HG02938 (cell line): ENCODE data around the gene CTNNAL1.

Source experiments
- ATAC-seq: cut with Tn5 transposase; IDR thresholded peaks from one replicate; pipeline ENCODE4 v1.9.1; 2021; ENCODE audit warnings: mild to moderate bottlenecking, moderate library complexity; ENCODE audit not compliant: unreplicated experiment

CTNNAL1 gene

GRCh38 chr9:109030426-109030825 lies 17.1 kb upstream of the CTNNAL1 start:
- no peak for ATAC-seq

DNA sequence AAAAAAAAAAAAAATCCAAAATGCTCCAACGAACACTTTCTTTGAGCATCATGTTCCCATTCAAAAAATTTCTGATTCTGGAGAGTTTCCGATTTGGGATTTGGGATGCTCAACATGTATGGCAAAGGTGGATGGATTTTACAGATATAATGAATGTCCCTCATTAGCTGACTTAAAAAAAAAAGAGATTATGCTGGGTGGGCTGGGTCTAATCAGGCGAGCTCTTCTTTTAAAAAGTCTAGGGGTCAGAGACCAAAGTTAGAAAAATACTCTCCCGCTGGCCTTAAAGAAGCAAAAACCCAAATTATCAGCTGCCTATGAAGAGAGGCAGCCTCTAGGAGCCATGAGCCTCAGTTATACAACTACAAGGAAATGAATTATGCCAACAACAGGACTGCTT lies 15.2 kb upstream of the CTNNAL1 start:
- no peak for ATAC-seq

DNA sequence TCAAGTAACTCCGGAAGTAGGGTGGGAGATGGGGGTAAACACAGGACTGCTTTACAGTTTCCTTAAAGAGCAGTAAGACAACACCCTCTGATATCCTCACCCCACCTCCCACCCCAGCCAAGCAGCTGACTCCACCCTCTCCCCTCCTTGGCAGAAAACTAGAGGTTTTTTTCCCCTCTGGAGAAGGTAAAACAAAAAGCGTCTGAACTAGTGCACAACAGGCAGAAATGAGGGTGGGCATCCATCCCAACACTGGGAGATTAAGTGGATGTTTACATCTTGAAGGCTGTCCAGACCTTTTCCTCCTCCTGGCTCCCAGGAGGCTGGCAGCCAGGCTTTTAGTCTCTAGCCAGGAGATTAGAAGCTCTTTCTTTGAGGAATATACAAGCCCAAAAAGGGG lies 13.9 kb upstream of the CTNNAL1 start:
- ATAC-seq, result no peak

DNA sequence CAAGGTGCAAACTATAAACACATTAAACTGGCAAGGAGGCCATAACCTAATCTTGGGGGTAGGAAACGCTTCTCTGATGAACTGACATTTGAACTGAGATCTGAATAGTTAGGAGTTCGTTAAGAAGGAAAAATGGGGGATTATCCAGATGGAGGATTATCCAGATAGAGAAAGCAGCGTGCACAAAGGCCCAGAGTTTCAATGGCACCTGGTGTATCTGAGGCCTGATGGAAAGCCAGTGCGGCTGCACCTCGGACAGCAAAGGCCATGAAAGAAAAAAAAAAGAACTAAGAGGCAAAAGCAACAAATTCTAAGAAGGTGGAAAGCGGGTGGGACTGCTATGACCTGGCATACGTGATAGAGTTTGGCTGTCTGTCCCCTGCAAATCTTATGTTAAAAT lies 13.0 kb upstream of the CTNNAL1 start:
- ATAC-seq, result no peak

GRCh38 chr9:109022873-109023272 lies 9.6 kb upstream of the CTNNAL1 start:
- no peak for ATAC-seq

GRCh38 chr9:109020581-109021511 lies 7.5 kb upstream of the CTNNAL1 start:
- ATAC-seq, result no peak

GRCh38 chr9:109020113-109020512 lies 6.8 kb upstream of the CTNNAL1 start:
- ATAC-seq, result no peak

GRCh38 chr9:109019420-109019819 lies 6.1 kb upstream of the CTNNAL1 start:
- ATAC-seq, result no peak

DNA sequence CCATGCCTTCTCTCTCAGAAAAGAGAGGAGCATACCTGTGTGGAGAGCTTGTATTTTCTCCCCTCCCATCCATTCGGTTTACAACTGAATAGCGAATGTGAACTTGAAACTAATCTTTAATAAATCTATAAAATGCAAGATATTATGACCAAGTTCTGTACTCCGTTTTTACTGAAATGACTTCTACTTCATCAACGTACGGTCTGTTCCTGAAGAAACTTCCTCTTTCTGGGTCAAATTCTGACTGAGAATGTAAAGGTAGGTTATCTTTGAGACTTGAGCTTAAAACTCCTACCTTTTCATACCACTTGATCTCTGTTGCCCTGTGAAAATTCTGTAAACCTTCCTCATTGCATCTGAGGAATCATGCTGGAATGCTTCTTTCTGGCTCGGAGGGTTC lies 4.2 kb upstream of the CTNNAL1 start:
- ATAC-seq, result peak; percentile 42

GRCh38 chr9:109017061-109017460 lies 3.8 kb upstream of the CTNNAL1 start:
- ATAC-seq, result no peak

- no peak for ATAC-seq
These were observed 2.8 kb upstream of the CTNNAL1 start for GRCh38 chr9:109016132-109016531.

- ATAC-seq, result no peak
These were observed 1.4 kb upstream of the CTNNAL1 start for GRCh38 chr9:109014608-109015280.

- no peak for ATAC-seq
These were observed 644 bp upstream of the CTNNAL1 start for GRCh38 chr9:109013679-109014607.

DNA sequence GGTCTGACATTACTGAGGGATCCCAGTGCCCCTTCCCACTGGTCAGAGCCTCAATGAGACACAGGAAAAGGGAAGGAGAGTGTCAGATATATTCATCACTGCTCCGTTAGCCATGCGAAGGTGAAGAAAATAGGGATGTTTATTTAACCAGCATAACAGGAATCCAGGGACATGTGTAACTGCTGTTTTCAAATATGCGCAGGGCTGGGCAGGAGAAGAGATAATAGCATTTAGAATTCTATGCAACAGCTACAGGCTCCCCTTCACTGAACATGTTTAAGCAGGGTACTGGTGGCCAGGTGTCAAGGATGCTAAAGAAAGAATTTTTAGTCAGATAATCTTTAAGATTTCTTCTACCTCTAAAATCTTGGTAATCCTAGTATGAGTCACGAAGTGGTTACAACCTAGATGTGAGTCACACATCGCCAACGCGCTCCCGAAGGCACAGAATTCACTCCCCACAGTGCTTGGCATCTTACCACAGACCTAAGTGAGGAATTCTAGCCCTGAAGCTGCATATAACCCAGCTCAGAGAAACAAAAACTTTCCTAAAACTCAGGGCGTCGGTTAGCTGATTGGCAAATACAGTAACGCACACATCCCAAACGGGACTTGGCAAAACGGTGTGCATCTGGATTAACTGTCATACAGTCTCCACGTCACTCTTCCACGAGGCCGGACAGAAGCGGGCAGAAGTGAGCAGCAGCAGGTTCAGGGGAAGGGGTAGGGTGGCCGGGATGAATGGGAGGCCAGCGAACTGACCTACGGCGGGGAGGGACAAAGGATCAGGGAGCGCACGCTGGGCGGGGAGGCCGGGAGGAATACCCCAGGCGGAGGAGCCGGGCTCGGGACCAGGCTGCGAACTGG lies 1.1 kb downstream of the CTNNAL1 start:
- peak; percentile 35 for ATAC-seq

DNA sequence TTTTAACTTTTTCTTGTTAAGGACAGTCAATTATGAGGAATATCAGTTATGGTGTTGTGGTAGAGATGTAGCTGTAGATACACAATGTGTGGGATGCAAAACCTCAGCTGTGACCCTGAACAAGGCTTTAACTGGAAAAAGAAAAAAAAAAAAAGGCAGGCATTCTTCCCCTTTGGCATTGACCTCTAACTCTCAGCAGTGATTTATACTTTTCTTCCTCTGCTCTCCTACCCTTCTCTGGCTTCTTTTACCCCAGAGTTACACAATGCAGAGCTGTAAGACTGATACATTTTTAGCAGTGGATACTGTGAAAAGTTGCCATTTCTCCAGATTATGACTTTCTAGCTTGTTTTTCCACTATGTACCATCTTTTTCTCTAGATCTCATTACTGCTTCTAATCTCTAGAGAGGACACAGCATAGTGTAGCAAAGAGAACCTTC lies 2.0 kb downstream of the CTNNAL1 start:
- no peak for ATAC-seq

DNA sequence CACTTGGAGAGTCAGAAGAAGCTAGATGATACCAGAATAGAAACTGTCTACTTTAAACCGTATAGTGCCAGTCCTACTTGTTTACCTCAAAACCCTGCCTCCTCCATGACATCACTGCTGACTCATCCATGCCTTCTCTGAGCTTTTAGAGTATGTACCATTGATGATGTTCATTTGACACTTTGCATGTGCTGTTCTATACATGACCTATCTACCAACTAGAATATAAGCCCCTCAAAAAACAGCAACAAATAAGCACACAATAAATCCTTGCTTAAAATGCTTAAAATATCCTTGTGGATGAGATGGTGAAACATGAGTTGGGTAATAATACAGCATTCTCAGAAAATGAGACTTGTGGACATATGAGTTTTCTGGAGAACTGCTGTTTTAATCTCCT lies 2.6 kb downstream of the CTNNAL1 start:
- peak; percentile 37 for ATAC-seq

DNA sequence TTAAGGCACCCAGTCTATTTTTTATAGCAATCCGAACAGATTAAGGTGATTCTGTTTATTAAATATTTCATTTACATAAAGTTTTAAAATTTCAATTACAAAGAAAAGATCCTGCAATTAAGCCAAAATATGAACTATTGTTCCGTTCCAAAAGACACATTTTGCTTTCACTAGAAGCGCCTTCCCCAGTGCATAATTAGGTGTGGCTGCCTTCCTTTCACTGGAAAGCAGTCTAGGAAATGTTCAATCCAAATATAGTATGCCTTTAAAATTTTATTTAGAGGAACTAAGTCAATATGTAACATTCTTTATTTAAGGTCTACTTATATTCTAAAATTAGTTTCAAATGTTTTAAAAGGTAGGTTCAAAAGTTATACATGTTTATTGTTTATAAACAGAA lies 7.6 kb downstream of the CTNNAL1 start:
- no peak for ATAC-seq

- no peak for ATAC-seq
These were observed 10.2 kb downstream of the CTNNAL1 start for GRCh38 chr9:109003116-109003515.

DNA sequence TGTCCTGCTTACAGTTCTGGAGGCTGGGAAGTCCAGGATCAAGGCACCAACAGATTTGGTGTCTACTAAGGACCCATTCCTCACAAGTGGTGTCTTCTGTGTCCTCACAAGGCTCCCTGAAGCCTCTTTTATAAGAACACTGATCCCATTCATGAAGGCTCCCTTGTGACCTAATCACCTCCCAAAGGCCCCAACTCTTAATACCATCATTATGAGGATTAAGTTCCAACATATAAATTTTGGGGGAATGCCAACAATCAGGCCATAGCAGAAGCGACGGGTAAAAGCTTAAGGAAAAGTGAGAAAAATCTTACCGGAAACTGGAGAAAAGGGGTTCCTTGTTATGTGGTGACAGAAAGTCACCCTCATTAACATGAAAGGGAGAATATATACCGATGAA lies 11.2 kb downstream of the CTNNAL1 start:
- no peak for ATAC-seq

- no peak for ATAC-seq
These were observed 12.0 kb downstream of the CTNNAL1 start for GRCh38 chr9:109001275-109001676.
